HG03175 (cell line): ENCODE results near the gene TAF3.
"Not testable (repeated sequence)": the region's sequence is repeated elsewhere in the genome, so short reads cannot be mapped to it uniquely, and the experiment has no call there.

Experiments
- ATAC-seq: cut with Tn5 transposase; IDR thresholded peaks from one replicate; pipeline ENCODE4 v1.9.1; 2021; ENCODE audit warnings: mild to moderate bottlenecking, moderate library complexity; ENCODE audit not compliant: unreplicated experiment

Gene TAF3

DNA sequence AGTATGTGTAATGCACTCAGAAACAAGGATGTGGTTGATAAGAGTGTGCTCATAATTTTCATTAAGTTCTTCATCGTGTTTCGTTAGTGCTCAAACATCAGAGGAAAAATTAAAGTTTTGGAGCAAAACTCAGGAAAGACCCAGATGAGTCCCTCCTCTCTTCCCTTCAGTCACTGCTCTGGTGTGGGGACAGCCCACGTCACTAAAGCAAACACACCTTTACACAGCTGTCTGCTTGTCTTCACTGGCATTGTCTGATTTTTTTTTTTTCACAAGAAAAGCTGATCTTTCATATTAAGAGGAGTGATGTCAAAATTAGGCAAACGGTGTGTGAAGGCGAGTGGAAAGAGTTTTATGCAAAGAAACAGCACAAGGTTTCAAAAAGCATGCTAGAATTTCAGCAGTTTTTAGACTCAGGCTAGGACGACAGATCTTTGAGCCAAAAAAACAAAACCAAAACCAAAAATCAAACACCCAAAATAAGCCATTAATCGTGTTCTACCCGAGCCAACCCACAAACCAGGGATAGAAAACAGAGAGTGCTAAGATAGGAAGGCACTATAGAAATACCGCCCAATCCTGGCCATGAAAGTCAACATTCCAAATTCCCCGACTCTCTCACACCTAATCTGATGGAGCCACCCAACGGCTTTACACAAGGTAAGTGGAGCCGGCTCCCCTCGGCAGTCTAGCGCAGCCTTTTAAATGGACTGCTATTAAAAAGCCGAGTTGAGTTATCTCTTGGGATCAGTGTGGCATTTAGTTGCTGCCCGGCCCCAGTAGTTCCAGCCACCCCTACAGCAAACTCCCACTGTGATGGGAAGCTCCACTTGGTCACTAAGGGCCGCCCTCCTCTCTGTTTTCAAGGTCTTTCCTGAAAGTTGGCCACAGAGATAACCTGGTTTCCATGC lies 208.3 kb downstream of the TAF3 start:
- no peak for ATAC-seq

DNA sequence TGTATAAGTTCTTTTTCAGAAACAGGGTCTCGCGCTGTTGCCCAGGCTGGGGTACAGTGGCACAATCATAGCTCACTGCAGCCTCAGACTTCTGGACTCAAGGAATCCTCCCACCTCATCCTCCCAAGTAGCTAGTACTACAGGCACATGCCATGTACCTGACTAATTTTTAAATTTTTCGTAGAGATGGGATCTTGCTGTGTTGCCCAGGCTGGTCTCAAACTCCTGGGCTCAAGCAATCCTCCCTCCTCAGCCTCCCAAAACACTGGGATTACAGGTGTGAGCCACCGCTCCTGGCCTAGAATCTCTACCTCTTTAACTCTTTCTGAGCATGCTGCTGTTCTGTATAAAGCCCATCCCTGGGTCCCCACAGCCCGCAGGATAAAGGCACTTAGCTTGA lies 212.9 kb downstream of the TAF3 start:
- not testable (repeated sequence) for ATAC-seq

DNA sequence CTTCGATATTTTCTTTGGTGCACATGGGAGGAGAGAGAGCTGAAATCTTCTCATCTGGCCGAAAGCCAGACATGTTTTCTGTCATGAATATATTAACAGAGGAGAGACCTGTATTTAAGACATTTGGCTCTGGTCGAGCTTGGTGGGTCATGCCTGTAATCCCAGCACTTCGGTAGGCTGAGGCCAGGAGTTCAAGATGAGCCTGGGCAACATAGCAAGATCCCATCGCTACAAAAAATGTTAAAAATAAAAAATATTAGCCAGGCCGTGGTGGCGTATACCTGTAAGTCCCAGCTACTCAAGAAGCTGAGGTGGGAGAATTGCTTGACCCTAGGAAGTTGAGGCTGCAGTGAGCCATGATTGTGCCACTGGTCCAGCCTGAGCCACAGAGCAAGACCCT lies 214.3 kb downstream of the TAF3 start:
- no peak for ATAC-seq

DNA sequence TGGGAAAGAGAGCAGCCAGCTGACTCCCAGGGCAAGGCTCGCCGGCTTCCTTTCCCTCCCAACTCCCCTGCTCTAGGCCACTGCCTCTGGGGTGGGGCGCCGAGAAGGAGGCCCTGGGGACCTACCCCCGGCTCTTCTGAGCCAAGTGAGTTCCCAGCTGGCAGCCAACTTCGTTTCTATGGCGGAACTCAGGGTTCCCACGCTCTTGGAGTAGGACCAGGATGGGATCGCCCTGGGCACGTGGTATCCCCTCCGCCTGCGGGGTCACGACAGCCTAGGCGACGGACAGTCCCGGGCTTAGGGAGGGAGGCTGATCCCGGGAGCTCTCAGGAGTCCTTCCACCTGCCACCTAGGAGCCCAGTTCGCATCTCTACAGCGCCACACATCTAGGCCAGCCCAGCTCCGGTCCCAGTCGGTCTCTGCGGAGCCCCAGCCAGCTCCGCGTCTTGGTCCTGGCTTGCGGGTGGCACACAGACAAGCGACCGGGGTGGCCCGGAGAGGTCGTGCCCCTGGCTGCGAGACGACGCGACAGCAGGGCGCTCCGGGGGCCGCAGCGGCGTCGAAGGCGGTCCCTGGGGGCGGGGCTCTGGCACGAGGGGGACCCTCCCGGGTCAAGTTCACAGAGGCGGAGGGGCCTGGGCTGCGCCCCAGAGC lies 215.6 kb downstream of the TAF3 start:
- no peak for ATAC-seq

DNA sequence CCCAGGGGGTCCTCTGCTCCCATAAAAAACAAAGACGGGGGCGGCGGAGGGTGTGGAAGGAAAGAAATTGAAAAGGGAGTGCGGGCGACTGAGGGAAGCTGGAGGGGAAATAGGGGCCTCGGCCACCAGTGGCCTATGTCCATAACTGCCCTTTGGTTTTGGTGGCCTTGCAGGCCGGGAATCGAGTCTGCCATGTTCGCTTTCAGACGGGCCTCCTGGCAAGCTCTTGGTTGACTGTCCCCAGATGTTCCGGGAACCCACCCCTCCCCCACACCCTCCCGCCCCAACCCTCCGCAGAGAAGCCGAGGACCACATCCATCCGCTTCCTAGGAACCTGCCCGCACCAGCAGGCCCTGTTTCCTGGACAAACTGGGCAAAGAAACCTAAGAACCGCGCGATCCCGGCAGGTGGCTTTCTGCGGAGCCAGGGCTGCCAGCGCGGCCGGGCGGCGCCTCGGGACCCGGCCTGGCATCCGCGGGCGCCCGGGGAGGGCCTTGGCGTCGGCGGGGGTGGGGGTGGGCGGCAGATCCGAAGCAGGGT lies 216.2 kb downstream of the TAF3 start:
- no peak for ATAC-seq

DNA sequence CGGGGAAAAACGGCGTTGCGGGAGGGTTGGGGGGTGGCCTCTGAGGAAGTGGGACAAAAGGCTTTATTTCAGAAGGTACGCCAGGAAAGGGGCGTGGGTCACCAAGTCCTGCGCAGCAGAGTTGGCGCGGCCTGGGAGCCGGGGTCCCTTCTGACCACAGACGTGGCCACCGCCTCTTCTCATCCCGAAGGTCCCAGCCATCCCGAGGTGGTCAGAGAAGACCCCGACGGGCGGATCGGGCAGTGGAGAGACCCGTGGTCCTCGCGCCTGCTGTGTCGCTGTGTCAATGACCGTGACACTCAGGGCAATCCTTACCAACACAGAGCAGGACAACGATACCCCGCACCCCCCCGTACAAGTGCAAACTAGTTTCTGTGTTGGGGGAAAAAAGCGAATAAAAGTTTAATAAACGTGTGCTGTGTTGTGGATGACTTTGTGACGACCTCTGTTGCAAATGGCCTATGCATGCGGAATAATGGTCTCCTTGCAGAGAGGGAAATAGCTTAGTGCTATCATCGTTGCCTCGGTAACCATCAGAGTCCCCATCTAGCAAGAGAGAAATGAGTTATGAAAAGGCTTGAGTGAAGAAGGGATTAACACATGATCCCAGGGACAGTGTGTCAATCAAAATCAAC lies 216.8 kb downstream of the TAF3 start:
- no peak for ATAC-seq

DNA sequence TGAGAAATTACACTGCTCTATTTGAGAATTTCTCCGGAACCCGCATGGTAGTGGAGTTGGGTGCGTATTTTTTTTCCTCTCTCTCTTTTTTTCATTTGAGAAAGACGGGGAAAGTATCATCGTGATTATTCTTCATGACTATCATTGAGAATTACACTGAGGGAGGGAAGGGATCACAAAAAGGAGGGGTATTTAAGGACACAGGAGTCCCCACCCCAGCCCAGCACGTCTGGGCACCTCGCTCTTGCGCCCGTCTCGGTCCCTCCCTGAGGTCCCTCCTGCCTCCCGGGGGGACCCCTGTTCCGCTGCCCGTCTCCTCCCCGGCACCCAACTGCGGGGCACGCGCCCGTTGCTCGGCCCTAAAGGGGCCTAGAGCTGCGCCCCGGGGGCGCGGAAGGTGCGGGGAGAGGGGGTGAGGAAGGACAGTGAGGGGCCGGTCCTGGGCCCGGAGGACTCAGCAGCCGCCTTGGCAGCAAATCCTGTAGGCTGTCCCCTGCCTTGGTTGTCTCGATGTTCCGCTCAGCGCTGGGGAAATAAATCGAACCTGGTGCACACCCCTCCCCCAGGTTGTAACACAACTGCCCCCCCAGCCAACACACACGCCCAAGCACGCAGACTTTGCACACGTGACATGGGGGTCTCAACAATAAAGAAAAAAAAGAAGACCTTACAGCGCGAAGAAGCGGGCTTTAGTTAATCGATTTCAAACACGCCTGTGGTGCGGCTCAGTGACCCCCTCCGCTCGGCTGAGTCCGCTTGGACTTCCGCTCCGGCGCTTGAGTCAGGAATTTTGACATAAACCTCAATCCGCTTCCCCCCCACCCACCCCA lies 217.6 kb downstream of the TAF3 start:
- no peak for ATAC-seq

DNA sequence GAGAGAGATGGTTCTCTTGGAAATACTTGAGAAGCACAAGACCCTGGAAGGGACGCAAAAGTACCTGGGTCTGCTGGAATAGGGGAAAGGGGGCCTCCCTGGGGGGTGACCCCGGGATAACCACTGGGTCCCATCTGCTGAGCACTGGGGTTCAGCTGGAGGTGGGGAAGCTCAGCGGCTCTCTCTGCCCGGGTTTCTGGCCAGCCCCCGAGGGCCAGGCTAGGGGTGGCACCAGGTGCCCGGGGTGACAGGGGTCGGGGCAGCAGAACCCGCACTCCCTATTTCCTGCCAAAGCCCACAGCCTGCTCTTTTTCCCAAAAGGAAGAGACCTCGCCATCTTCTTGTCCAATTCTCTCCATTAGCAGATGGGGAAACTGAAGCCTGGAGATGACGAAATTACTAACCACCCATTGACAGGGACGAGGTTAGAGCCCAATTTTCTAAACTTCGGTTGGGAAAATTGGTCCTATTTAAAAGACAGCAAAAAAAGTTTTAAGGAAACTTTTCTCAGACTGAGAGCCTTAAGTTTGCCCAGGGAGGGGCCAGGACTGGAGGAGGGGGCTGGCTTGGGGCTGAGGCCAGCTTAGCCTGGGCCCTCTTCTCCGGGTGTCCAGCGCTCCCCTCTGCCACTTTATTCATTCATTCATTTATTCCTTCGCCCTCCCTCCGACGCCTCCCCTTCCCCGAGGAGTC lies 218.3 kb downstream of the TAF3 start:
- ATAC-seq = no peak

DNA sequence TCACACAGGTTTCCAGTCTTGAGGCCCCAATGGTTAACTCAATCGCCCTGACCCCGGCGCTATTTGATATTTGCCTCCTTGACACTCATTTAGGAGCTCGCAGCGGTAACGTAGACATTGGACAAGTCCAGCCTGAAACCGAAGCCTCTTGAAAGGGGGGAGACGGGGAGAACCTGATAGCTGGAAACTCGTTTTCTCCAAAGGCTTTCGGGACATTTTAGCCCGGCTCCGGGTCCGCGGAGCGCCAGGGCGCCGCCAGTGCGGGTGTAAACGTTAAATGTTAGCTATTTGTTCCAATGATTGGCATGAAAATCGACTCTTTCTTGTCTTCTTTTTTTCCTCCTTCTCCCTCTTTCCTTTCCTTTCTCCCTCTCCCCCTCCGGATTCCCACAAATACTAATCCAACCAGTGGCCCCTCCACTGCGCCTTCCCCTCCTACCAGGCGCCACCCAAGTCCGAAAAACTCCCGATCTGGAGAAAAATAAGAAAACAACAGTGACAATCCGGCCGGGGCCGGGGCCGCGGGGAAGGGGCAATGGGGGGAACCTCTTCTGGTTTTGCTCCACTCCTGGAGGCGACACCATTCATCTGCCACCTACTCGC lies 219.0 kb downstream of the TAF3 start:
- no peak for ATAC-seq

DNA sequence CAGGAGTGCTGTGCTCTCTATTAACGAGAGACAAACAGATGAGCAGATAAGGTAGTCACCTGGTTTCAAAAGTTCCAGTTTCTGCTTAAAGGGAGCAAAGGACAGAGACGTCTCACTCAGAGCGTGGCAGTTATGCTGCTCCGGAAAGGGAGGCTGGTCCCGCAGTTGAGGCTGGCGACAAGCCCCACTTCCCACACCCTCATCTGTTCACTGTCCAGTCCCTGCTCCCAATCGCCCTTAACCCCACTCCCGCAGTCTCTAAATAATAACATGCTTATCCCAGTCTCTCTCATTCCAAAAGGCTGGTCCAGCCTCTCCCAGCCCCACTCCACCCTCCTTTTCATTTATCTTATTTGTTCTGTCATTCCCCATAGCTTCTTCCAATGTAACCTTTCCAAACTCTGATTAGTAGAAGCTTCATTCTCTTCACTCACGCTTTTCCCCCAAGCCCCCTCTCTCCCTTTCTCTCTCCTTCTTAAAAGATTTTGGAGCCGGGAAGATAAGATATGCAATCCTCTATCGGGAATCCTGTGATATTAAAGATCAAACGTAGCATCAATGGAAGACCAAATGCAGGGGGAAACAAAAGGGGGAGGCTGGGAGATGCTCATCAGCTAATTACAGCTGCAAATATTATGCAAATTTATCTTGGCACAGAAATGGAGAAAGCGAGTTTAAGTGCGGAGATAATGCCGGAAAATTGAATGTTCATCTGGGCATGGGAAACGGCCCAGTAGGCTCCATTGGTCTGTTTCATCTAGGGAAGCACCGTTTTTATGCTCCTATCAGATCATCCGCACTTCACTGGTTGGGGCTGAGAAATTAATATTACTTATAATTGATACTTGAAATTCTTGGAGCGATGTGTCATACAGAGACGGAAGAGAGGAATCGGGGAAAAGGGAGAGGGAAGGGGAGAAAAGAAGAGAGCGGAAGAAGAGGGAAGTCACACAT lies 219.9 kb downstream of the TAF3 start:
- ATAC-seq = no peak

DNA sequence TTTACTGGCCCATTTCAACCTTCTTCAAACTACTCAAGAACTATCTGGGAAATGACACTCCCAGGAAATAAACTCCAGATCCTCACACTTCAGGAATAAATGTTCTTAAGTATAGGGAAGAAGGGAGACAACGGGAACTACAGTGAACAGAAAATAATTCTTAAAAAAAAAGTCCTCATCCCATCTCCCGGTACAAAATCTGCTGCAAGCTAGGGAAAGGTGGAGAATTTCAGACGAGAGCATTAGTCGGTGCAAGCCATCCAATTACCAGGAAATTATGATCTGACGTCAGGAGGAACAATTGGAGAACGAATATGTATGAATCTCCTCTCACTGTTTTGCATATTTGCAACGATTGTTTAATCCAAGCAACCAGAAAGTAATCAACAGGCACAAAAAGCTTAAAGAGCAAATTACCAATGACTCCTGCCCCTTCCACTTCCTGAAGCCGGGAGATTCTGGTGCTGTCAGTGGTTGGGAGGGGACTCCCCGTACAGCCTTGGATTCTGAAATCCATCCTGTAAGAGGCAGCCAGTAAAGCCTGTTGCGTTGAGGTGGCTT lies 221.1 kb downstream of the TAF3 start:
- no peak for ATAC-seq

DNA sequence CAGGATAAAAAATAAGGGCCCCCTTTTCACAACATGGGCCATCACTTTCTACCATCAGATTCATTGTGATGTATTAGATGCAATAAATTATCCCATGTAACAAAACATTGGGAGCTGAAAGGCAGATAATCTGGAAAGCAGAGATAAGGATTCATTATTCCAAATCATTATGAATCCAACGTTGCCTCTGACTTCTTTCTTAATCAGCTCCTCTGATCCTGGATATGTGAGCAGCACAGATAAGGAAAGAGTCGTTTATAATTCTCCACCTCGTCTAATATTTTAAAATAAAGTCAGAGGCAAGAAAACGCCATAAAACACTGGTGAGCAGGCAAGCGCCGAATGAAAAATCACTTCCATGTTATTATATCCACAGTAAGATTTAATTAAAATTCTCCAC lies 222.3 kb downstream of the TAF3 start:
- no peak for ATAC-seq

DNA sequence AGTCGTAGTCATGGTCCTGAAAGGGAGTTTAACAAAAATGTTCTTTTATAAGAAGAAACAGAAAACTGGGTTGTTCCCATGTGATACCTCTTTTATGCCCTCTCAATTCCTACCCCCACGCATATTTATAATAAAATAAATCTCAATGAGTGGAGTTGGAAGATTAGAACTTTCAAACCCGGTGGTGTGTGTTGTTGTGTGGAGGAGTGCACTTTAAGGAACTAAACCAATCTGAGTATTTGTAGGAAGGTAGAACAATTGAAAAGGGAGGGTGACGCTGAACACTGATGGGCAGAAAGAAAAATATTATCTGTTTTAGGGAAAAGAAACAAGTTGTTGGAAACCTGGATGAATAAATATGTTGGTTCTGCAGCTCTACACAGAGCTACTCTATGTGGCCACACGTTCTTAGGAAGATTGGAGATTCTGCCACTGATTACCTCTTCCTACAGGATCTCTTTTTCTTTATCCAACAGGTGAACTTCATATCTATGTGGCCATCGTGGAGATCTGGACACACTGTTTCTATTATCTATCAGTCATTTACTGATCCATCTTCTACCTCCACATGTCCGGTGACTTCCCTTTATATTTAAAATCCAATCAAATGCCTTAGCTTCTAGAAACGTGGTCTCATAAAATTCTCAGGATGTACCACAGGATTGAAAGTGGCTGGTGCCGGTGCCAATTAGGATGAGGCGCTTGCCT lies 223.1 kb downstream of the TAF3 start:
- ATAC-seq = no peak

DNA sequence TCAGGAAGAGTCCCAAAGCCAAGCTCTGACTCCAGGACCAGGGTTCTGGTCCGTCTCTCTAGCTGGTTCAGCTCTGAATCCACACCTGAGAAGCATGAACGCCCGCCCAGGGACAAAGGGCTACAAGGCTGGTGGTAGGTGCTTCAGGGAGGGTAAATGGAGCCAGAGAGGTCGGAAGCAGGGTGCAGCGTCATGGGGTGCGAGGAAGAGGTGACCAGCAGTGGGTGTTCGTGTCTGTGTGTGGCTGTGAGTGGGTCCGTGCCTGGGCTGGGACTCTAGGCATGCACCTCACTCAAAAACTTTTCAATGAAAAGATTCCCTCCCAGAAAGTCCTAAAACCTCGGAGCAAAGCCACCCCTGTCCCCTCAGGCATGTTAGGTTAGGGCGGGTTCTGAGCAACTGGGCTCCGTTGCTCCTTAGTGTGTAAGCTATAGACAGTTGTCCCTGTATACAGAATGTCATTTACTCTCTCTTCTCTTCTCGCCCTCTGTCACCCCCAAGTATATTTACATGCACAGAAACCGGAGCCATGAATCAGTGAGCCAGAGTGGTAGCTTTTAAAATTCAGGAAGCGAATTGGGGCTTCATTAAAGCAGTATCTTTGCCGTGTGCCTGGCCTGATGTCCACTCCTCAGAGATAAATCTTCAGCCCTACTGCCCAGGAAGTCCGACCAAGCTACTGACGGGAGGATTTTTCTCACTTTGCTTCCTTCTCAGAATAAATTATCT lies 223.9 kb downstream of the TAF3 start:
- ATAC-seq = no peak

DNA sequence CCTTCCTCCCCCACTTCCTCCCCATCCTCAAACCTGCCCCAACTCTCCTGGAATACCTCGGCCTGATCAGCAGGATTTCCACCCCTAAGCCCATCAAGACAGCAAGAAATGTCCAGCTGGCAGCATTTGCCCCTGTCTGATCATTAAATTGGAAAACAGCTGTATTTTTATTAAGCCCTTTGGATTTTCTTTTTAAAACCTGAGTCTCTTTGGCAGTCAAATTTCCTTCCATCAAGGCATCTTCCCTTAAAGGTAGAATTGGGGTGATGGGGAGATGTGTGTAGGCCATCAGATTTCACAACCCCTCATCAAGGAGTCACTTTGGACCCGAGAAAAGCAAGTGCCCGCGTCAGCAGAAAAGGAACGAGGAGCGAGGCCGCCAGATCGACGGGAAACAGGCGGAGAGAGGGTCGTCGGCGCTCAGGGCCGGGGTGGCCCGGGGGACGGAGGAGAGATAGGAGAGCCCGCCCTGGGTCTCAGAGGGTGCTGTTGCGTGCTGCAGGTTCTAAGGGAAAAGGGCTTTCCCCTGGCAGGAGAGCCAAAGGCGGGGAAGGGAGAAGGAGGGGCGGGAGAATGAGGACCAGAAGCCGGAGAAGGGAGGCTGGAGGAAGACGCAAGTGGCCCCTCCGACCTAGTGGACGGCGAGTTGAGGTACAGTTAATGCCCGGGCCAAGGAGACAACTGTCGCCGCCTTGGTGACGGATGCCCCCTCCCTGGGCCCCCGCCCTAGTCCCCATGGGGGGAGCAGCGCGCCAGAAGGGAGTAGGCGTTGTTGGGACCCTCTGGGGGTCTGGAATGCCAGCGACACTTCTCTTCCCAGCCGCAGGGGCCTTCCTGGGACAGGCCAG lies 224.6 kb downstream of the TAF3 start:
- ATAC-seq = no peak
